Endothelial cell of umbilical vein (primary cell): Measurements from ENCODE around the gene ALOXE3. TPM values are rescaled to one million over a fixed set of nuclear protein-coding genes. Genes with fewer than 3 reads are reported as not detected.

Experiments used
- BruUV-seq: library from RNA; stranded (reverse); fragments of 400-500 nt; replicated peaks from 2 replicates; lab custom pipeline; 2021; lab: Mats Ljungman, UMichigan
- CTCF ChIA-PET: fragments of 300-600, 350-600 bp; sonication (Branson Sonifier 250); formaldehyde crosslinking; loops from one replicate; lab custom pipeline; 2021; ENCODE audit warnings: antibody characterized with exemption, inconsistent platforms; lab: Charles Lee
- POLR2A ChIA-PET: fragments of 300-600, 350-600 bp; sonication (Branson Sonifier 250); formaldehyde crosslinking; loops from one replicate; lab custom pipeline; 2021; ENCODE audit warnings: antibody characterized with exemption, inconsistent platforms; lab: Charles Lee
- DNase-seq: peaks from one replicate; pipeline ENCODE4 v3.0.0-alpha.2; 2011; ENCODE audit warnings: low read depth, low spot score
- FAIRE-seq: peaks from 2 replicates; lab custom pipeline; 2011; peaks lifted over from hg19 to GRCh38; lab: Jason Lieb, UNC
- H2AFZ ChIP-seq: 2 replicates; pipeline ENCODE4 v1.6.0; 2012; ENCODE audit warnings: low read depth, low read length, control low read depth, inconsistent platforms
- H3K27ac ChIP-seq: 2 replicates; pipeline ENCODE4 v1.5.1; 2011; ENCODE audit warnings: low read depth, mild to moderate bottlenecking, control low read depth, low read length, moderate library complexity; ENCODE audit not compliant: insufficient read depth
- H3K27me3 ChIP-seq, 2 experiments: 2 replicates each; pipeline versions ENCODE4 v1.6.0 to v1.6.1; 2011; ENCODE audit warnings: low read length in 2 of 2, mixed read lengths in 1 of 2; ENCODE audit not compliant: control insufficient read depth in 2 of 2, insufficient read depth in 2 of 2
- H3K36me3 ChIP-seq, 2 experiments: 2 replicates in 1 of 2; 3 replicates in 1 of 2; pipeline ENCODE4 v1.5.1; 2011; ENCODE audit warnings: low read length in 2 of 2, mild to moderate bottlenecking in 1 of 2, moderate library complexity in 1 of 2; ENCODE audit not compliant: control insufficient read depth in 2 of 2, insufficient read depth in 2 of 2; ENCODE audit errors: extremely low read depth in 1 of 2
- H3K4me1 ChIP-seq: 3 replicates; pipeline ENCODE4 v1.5.1; 2011; ENCODE audit warnings: mild to moderate bottlenecking, low read length; ENCODE audit not compliant: control insufficient read depth, insufficient read depth; ENCODE audit errors: extremely low read depth
- H3K4me2 ChIP-seq: 2 replicates; pipeline ENCODE4 v1.6.1; 2011; ENCODE audit warnings: low read length, control low read depth, mixed read lengths; ENCODE audit not compliant: insufficient read depth
- H3K4me3 ChIP-seq, 3 experiments: fragments of 200-600 bp in 1 of 3; sonication (generic), shearing (Covaris generic) in 1 of 3; replicated peaks in 1 of 3; 2 replicates each; pipeline ENCODE4 v1.5.1; 2011 to 2016; ENCODE audit warnings: control low read depth in 3 of 3, low read length in 3 of 3, mild to moderate bottlenecking in 2 of 3, inconsistent platforms in 1 of 3, low read depth in 1 of 3, moderate library complexity in 1 of 3; ENCODE audit not compliant: insufficient read depth in 1 of 3
- H3K79me2 ChIP-seq: 2 replicates; pipeline ENCODE4 v1.6.0; 2012; ENCODE audit warnings: low read length, inconsistent platforms; ENCODE audit not compliant: control insufficient read depth, insufficient read depth
- H3K9ac ChIP-seq: replicated peaks from 2 replicates; pipeline ENCODE3; 2011; ENCODE audit warnings: low read length, control low read depth; ENCODE audit not compliant: insufficient read depth; ENCODE audit errors: extremely low read depth
- H3K9me1 ChIP-seq: replicated peaks from 3 replicates; pipeline ENCODE4 v1.6.0; 2011; ENCODE audit warnings: mild to moderate bottlenecking, low read length; ENCODE audit not compliant: control insufficient read depth, insufficient read depth; ENCODE audit errors: extremely low read depth
- H3K9me3 ChIP-seq: replicated peaks from 2 replicates; pipeline ENCODE4 v1.5.1; 2012; ENCODE audit warnings: low read length, inconsistent platforms; ENCODE audit not compliant: control insufficient read depth, insufficient read depth
- H4K20me1 ChIP-seq: replicated peaks from 2 replicates; pipeline ENCODE3; 2011; ENCODE audit warnings: mild to moderate bottlenecking, low read length; ENCODE audit not compliant: control insufficient read depth, insufficient read depth; ENCODE audit errors: extremely low read depth
- CTCF ChIP-seq, 2 donors: IDR thresholded peaks; 1 replicate in 1 of 2; 2 replicates in 1 of 2; pipeline ENCODE4 v1.5.1; 2011; ENCODE audit warnings: low read length in 2 of 2, mild to moderate bottlenecking in 2 of 2, moderate library complexity in 2 of 2, control low read depth in 1 of 2, inconsistent platforms in 1 of 2, low read depth in 1 of 2; ENCODE audit not compliant: insufficient read depth in 1 of 2; ENCODE audit errors: extremely low read depth in 1 of 2
- EZH2 ChIP-seq: IDR thresholded peaks from 2 replicates; pipeline ENCODE4 v1.6.1; 2012; ENCODE audit warnings: borderline replicate concordance, low read depth, mild to moderate bottlenecking, moderate library complexity, low read length, inconsistent platforms; ENCODE audit not compliant: severe bottlenecking
- FOS ChIP-seq: IDR thresholded peaks from 2 replicates; pipeline ENCODE4 v1.6.1; 2011; ENCODE audit warnings: mild to moderate bottlenecking, low read length, moderate library complexity, borderline replicate concordance; ENCODE audit not compliant: insufficient read depth
- GATA2 ChIP-seq: IDR thresholded peaks from 2 replicates; pipeline ENCODE4 v1.7.0; 2011; ENCODE audit warnings: low read depth, mild to moderate bottlenecking, moderate library complexity, mixed read lengths, low read length; ENCODE audit not compliant: insufficient read length, insufficient read depth
- JUN ChIP-seq: IDR thresholded peaks from 2 replicates; pipeline ENCODE4 v1.6.1; 2011; ENCODE audit warnings: borderline replicate concordance, low read depth; ENCODE audit not compliant: insufficient read length, insufficient read depth
- MAX ChIP-seq: IDR thresholded peaks from 2 replicates; pipeline ENCODE4 v1.6.1; 2011; ENCODE audit not compliant: insufficient read depth, insufficient read length
- MYC ChIP-seq: IDR thresholded peaks from one replicate; pipeline ENCODE4 v1.6.1; 2011; ENCODE audit warnings: mild to moderate bottlenecking, low read depth, low read length
- POLR2A ChIP-seq: IDR thresholded peaks from 2 replicates; pipeline ENCODE4 v1.6.1; 2012; ENCODE audit warnings: low read depth, mild to moderate bottlenecking, control low read depth, low read length
- POLR2AphosphoS5 ChIP-seq: IDR thresholded peaks from 2 replicates; pipeline ENCODE4 v1.6.1; 2012; ENCODE audit warnings: low read depth, mild to moderate bottlenecking, control low read depth, low read length, moderate library complexity; ENCODE audit not compliant: insufficient read depth
- dilution Hi-C: fragments of 300-500 bp; cut with MboI; formaldehyde crosslinking; loops from one replicate; pipeline ENCODE4 v1.15.0; 2019; ENCODE audit warnings: low sequenced_read_pairs; ENCODE audit not compliant: extremely low pct_ligation_motif_present
- intact Hi-C: fragments of 100-400 bp; cut with micrococcal nuclease; formaldehyde crosslinking; loops from one replicate; pipeline ENCODE4 v1.10.0; 2022
- polyA plus RNA-seq, 4 experiments: library from polyadenylated mRNA; depleted of rRNA in 3 of 4; stranded (reverse) in 3 of 4; unstranded in 1 of 4; fragments of >200 nt; gene quantifications; 2 replicates each; pipeline versions ENCODE4 v1.2.1 to v1.2.3, GENCODE V29; 2011 to 2012; ENCODE audit warnings: missing spikeins in 1 of 4
- total RNA-seq: library from RNA; stranded (reverse); gene quantifications from 2 replicates; pipeline ENCODE4 v1.2.3, GENCODE V29; 2021

Gene ALOXE3
- total and polyA plus RNA-seq, 2 donors (not counting 3 experiments of a cell fraction or from before 2014, with no cell fraction given), result 0.01 TPM; not detected in 1

GRCh38 chr17:8052256-8053252, 65.8 kb downstream of the ALOXE3 start:
- no TSS peak for BruUV-seq
- dilution Hi-C loops, result no loop called here
- Histone ChIP-seq H3K9me3 (no peaks in the 10 kb centered on the region), H3K4me3 (no peak overlapping the region), H3K4me2 (no peak overlapping the region), H3K4me1 (peaks cover 11% of the 10 kb centered on the region), H3K27me3 (peaks cover 0 to 2% of the 10 kb centered on the region in 2 experiments), H3K9me1 (no peaks in the 10 kb centered on the region), H2AFZ (no peak overlapping the region), H4K20me1 (no peaks in the 10 kb centered on the region), H3K27ac (no peak overlapping the region), H3K79me2 (no peaks in the 10 kb centered on the region), H3K36me3 (no peaks in the 10 kb centered on the region), H3K9ac (no peak overlapping the region)
- no peak for DNase-seq
- POLR2A ChIA-PET, result no interaction called here
- TF ChIP-seq FOS, result no peak
- no peak for TF ChIP-seq MYC
- TF ChIP-seq MAX, result no peak
- no peak for TF ChIP-seq CTCF (IDR thresholded peaks at IDR 0.05; ENCODE audit: extremely low read depth in 1 of 2, insufficient read depth in 1 of 2, low read depth in 1 of 2, low read length in 2 of 2)
- no peak for TF ChIP-seq POLR2AphosphoS5
- no peak for TF ChIP-seq JUN
- TF ChIP-seq POLR2A, result no peak
- TF ChIP-seq EZH2, result no peak
- no peak for TF ChIP-seq GATA2
- no peak for FAIRE-seq
- CTCF ChIA-PET, result interaction anchor here (2.6 kb wide), 1 partner anchor 11 kb away, joined by 13 read pairs; no protein-coding TSS in a partner anchor
- intact Hi-C loops, result no loop called here
